NK-92 (cell line): ENCODE results near the gene RBM47.
"Not testable (repeated sequence)": the region's sequence is repeated elsewhere in the genome, so short reads cannot be mapped to it uniquely, and the experiment has no call there.

Source experiments
- DNase-seq: peaks from one replicate; lab custom pipeline; 2025; ENCODE audit not compliant: unreplicated experiment; lab: John Stamatoyannopoulos, UW

Gene RBM47

GRCh38 chr4:40418430-40419230 is 211.0 kb downstream of the RBM47 start:
- DNase-seq = no peak

GRCh38 chr4:40417941-40418340 is 211.7 kb downstream of the RBM47 start:
- no peak for DNase-seq

- DNase-seq = no peak
Measured at GRCh38 chr4:40414673-40415072, 215.0 kb downstream of the RBM47 start.

GRCh38 chr4:40412866-40413795 is 216.5 kb downstream of the RBM47 start:
- DNase-seq = no peak

- no peak for DNase-seq
Measured at GRCh38 chr4:40412388-40412787, 217.3 kb downstream of the RBM47 start.

GRCh38 chr4:40409835-40410234 is 219.8 kb downstream of the RBM47 start:
- DNase-seq = no peak

GRCh38 chr4:40407468-40407867 is 222.2 kb downstream of the RBM47 start:
- DNase-seq = not testable (repeated sequence)

GRCh38 chr4:40406340-40406739 is 223.3 kb downstream of the RBM47 start:
- no peak for DNase-seq

GRCh38 chr4:40405193-40405592 is 224.5 kb downstream of the RBM47 start:
- DNase-seq = no peak

- DNase-seq = no peak
Measured at GRCh38 chr4:40403081-40403480, 226.6 kb downstream of the RBM47 start.

GRCh38 chr4:40402556-40402955 is 227.1 kb downstream of the RBM47 start:
- DNase-seq = no peak

GRCh38 chr4:40401631-40402030 is 228.0 kb downstream of the RBM47 start:
- DNase-seq = no peak

- no peak for DNase-seq
Measured at GRCh38 chr4:40401096-40401495, 228.6 kb downstream of the RBM47 start.

- no peak for DNase-seq
Measured at GRCh38 chr4:40399578-40399977, 230.1 kb downstream of the RBM47 start.

GRCh38 chr4:40395908-40396793 is 233.5 kb downstream of the RBM47 start:
- DNase-seq = no peak

GRCh38 chr4:40395166-40395900 is 234.3 kb downstream of the RBM47 start:
- no peak for DNase-seq

- DNase-seq = no peak
Measured at GRCh38 chr4:40394236-40394635, 235.4 kb downstream of the RBM47 start.

- DNase-seq = not testable (repeated sequence)
Measured at GRCh38 chr4:40392241-40392640, 237.4 kb downstream of the RBM47 start.

GRCh38 chr4:40389986-40390385 is 239.7 kb downstream of the RBM47 start:
- no peak for DNase-seq

- no peak for DNase-seq
Measured at GRCh38 chr4:40388239-40388638, 241.4 kb downstream of the RBM47 start.
